ENCODE results near the gene CST11. TPM values are rescaled to one million over a fixed set of nuclear protein-coding genes. Genes with fewer than 3 reads are reported as not detected.

The CST11 gene
- total and polyA plus RNA-seq, 10 of the 15 experiments (the other 5 are each of a cell fraction or from before 2014, with no cell fraction given) = 0.33 TPM; not detected in 9

DNA sequence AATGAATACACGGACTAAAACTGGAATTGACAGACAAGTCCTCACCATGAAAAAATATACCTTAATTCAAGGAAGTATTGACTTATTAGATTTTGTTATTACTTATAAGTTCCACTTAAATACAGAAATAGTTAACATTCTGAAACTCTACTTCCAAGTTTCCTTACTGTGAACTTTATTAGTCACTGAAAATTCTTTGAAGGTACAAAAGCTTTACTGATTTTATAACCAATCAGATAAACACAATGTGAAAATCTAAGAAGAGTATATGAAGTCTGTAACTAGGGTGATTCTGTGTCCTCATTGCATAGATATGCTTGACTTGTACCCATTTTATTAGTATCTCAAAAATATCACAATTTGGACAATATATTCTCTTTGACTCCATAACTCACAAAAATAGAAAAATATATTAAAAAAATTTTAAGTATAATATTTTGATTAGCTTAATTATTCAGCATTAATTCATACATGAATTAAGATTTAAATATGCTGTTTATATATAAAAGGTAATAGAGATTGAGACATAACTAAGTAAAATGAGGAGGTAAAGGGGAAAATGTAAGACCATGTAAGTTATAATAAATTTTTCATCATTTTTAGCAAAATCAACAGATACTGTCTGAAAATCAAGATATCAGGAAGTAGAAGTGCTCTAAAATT, 38.0 kb downstream of the CST11 start (continued):
- TF ChIP-seq, protein P1, sequence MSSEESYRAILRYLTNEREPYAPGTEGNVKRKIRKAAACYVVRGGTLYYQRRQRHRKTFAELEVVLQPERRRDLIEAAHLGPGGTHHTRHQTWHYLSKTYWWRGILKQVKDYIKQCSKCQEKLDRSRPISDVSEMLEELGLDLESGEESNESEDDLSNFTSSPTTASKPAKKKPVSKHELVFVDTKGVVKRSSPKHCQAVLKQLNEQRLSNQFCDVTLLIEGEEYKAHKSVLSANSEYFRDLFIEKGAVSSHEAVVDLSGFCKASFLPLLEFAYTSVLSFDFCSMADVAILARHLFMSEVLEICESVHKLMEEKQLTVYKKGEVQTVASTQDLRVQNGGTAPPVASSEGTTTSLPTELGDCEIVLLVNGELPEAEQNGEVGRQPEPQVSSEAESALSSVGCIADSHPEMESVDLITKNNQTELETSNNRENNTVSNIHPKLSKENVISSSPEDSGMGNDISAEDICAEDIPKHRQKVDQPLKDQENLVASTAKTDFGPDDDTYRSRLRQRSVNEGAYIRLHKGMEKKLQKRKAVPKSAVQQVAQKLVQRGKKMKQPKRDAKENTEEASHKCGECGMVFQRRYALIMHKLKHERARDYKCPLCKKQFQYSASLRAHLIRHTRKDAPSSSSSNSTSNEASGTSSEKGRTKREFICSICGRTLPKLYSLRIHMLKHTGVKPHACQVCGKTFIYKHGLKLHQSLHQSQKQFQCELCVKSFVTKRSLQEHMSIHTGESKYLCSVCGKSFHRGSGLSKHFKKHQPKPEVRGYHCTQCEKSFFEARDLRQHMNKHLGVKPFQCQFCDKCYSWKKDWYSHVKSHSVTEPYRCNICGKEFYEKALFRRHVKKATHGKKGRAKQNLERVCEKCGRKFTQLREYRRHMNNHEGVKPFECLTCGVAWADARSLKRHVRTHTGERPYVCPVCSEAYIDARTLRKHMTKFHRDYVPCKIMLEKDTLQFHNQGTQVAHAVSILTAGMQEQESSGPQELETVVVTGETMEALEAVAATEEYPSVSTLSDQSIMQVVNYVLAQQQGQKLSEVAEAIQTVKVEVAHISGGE (CRISPR knock-in tag; IDR thresholded peaks at IDR 0.05) = no peak
- TF ChIP-seq RB1 (IDR thresholded peaks at IDR 0.05; ENCODE audit: borderline replicate concordance) = no peak
- no peak for TF ChIP-seq NFYB (IDR thresholded peaks at IDR 0.05; ENCODE audit: insufficient read depth, low read depth, low read length)
- TF ChIP-seq, protein P2, sequence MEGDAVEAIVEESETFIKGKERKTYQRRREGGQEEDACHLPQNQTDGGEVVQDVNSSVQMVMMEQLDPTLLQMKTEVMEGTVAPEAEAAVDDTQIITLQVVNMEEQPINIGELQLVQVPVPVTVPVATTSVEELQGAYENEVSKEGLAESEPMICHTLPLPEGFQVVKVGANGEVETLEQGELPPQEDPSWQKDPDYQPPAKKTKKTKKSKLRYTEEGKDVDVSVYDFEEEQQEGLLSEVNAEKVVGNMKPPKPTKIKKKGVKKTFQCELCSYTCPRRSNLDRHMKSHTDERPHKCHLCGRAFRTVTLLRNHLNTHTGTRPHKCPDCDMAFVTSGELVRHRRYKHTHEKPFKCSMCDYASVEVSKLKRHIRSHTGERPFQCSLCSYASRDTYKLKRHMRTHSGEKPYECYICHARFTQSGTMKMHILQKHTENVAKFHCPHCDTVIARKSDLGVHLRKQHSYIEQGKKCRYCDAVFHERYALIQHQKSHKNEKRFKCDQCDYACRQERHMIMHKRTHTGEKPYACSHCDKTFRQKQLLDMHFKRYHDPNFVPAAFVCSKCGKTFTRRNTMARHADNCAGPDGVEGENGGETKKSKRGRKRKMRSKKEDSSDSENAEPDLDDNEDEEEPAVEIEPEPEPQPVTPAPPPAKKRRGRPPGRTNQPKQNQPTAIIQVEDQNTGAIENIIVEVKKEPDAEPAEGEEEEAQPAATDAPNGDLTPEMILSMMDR (IDR thresholded peaks at IDR 0.05 in 2 of 3, conservative IDR thresholded peaks at IDR 0.05 in 1 of 3; ENCODE audit: control insufficient read depth in 2 of 3, extremely low read depth in 1 of 3, insufficient read depth in 1 of 3, low read depth in 3 of 3, low read length in 3 of 3) = no peak
- TF ChIP-seq IKZF2 (IDR thresholded peaks at IDR 0.05) = no peak
- TF ChIP-seq, protein P3, sequence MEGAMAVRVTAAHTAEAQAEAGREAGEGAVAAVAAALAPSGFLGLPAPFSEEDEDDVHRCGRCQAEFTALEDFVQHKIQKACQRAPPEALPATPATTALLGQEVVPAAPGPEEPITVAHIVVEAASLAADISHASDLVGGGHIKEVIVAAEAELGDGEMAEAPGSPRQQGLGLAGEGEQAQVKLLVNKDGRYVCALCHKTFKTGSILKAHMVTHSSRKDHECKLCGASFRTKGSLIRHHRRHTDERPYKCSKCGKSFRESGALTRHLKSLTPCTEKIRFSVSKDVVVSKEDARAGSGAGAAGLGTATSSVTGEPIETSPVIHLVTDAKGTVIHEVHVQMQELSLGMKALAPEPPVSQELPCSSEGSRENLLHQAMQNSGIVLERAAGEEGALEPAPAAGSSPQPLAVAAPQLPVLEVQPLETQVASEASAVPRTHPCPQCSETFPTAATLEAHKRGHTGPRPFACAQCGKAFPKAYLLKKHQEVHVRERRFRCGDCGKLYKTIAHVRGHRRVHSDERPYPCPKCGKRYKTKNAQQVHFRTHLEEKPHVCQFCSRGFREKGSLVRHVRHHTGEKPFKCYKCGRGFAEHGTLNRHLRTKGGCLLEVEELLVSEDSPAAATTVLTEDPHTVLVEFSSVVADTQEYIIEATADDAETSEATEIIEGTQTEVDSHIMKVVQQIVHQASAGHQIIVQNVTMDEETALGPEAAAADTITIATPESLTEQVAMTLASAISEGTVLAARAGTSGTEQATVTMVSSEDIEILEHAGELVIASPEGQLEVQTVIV (IDR thresholded peaks at IDR 0.05; ENCODE audit: borderline replicate concordance, partially characterized antibody) = no peak
- no peak for TF ChIP-seq ZNF384 (IDR thresholded peaks at IDR 0.05; ENCODE audit: borderline replicate concordance, low read depth, low read length)
- no peak for TF ChIP-seq ZNF24 (IDR thresholded peaks at IDR 0.05)
